Panc1 (cell line): ENCODE measurements around the gene SPOCK1. TPM values are rescaled to one million over a fixed set of nuclear protein-coding genes. Genes with fewer than 3 reads are reported as not detected.

Experiments
- ATAC-seq: fragments of 200-7000 bp; cut with Tn5 transposase; 2 replicates; pipeline ENCODE4 v1.9.1; 2020; ENCODE audit warnings: mild to moderate bottlenecking, moderate library complexity
- BruUV-seq: library from RNA; stranded (reverse); fragments of 400-500 nt; replicated peaks from 2 replicates; lab custom pipeline; 2021; lab: Mats Ljungman, UMichigan
- CTCF ChIA-PET: fragments of 300-600 bp; sonication (Branson Sonifier 250); formaldehyde crosslinking; loops from one replicate; lab custom pipeline; 2022; ENCODE audit warnings: antibody characterized with exemption; lab: Charles Lee
- POLR2A ChIA-PET: fragments of 300-600 bp; sonication (Branson Sonifier 250); formaldehyde crosslinking; loops from one replicate; lab custom pipeline; 2022; ENCODE audit warnings: antibody characterized with exemption; lab: Charles Lee
- DNase-seq: peaks from one replicate; pipeline ENCODE4 v3.0.0-alpha.2; 2010; ENCODE audit warnings: low read depth, low spot score
- H3K27ac ChIP-seq: 2 replicates; pipeline ENCODE4 v1.5.1; 2011; ENCODE audit warnings: mild to moderate bottlenecking, low read length, inconsistent platforms
- H3K27me3 ChIP-seq: fragments of 200-500 bp; sonication (Bioruptor generic); 2 replicates; pipeline ENCODE4 v1.6.0; 2014; ENCODE audit warnings: low read length, inconsistent platforms; ENCODE audit not compliant: control insufficient read depth, insufficient read depth
- H3K36me3 ChIP-seq: fragments of 200-500 bp; sonication (Bioruptor generic); 2 replicates; pipeline ENCODE4 v1.5.1; 2014; ENCODE audit warnings: inconsistent platforms, mild to moderate bottlenecking, low read length, moderate library complexity; ENCODE audit not compliant: control insufficient read depth, insufficient read depth
- H3K4me1 ChIP-seq: 2 replicates; pipeline ENCODE4 v1.5.1; 2011; ENCODE audit warnings: inconsistent platforms, mild to moderate bottlenecking, low read length, moderate library complexity; ENCODE audit not compliant: control insufficient read depth, insufficient read depth
- H3K4me3 ChIP-seq, 2 experiments: 2 replicates each; pipeline ENCODE4 v1.5.1; 2011 to 2012; ENCODE audit warnings: low read depth in 2 of 2, low read length in 2 of 2, mild to moderate bottlenecking in 2 of 2, inconsistent platforms in 1 of 2, moderate library complexity in 1 of 2
- H3K9me3 ChIP-seq: fragments of 200-500 bp; sonication (Bioruptor generic); 2 replicates; pipeline ENCODE4 v1.5.1; 2014; ENCODE audit warnings: low read depth, mild to moderate bottlenecking, inconsistent platforms, low read length, moderate library complexity; ENCODE audit not compliant: control insufficient read depth, insufficient read depth
- POLR2AphosphoS5 ChIP-seq: IDR thresholded peaks from 2 replicates; pipeline ENCODE4 v1.6.1; 2012; ENCODE audit warnings: mild to moderate bottlenecking, low read depth, low read length, moderate library complexity
- SIN3A ChIP-seq: IDR thresholded peaks from 2 replicates; pipeline ENCODE4 v1.6.1; 2012; ENCODE audit warnings: low read depth, mild to moderate bottlenecking, low read length, moderate library complexity, borderline replicate concordance; ENCODE audit not compliant: insufficient read depth
- TCF7L2 ChIP-seq: IDR thresholded peaks from 2 replicates; pipeline ENCODE4 v1.6.1; 2011; ENCODE audit warnings: mild to moderate bottlenecking, low read depth, low read length, inconsistent platforms
- in situ Hi-C: cut with HindIII; loops from 2 replicates; pipeline ENCODE4 v1.10.0; 2016; ENCODE audit warnings: low sequenced_read_pairs, low pct_unique_long_range_greater_than_20kb
- intact Hi-C: fragments of 100-400 bp; cut with micrococcal nuclease; formaldehyde crosslinking; loops from one replicate; pipeline ENCODE4 v1.10.0; 2022; ENCODE audit not compliant: unreplicated experiment
- total RNA-seq: library from RNA; stranded (reverse); gene quantifications from one replicate; pipeline ENCODE4 v1.2.1, GENCODE V29; 2021; ENCODE audit not compliant: unreplicated experiment
- TF ChIP-seq, protein P1 (sequence below): fragments of 450-650 bp; IDR thresholded peaks from 2 replicates; pipeline ENCODE4 v1.5.1; 2017; ENCODE audit warnings: mild to moderate bottlenecking
- TF ChIP-seq, protein P2 (sequence below), 2 experiments: IDR thresholded peaks; 2 replicates each; pipeline ENCODE4 v1.6.1; 2011 to 2012; ENCODE audit warnings: low read depth in 2 of 2, control low read depth in 1 of 2, low read length in 1 of 2, mild to moderate bottlenecking in 1 of 2, moderate library complexity in 1 of 2; ENCODE audit not compliant: insufficient read depth in 1 of 2

The SPOCK1 gene
- total RNA-seq, 1 experiment from 2014 or later: 15.6 TPM

DNA sequence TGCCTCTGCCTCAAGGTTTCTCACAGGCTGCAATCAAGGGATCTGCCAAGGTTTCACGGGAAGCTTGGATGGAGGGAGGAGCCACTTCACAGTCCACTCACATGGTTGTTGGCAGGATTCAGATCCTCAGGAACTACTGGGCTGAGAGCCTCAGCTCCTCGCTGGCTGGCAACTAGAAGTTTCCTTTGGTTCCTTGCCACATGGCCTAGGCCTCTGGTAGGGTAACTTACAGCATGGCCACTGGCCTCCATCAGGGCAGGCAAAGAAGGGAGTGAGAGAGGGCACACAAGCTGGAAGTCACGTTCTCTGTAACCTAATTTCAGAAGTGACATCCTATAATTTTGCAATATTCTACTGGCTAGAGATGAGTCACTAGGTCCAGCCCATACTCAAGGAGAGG, 32.2 kb downstream of the SPOCK1 start:
- no peak for ATAC-seq
- BruUV-seq: no TSS peak
- H3K27ac ChIP-seq: no peak overlapping the region

DNA sequence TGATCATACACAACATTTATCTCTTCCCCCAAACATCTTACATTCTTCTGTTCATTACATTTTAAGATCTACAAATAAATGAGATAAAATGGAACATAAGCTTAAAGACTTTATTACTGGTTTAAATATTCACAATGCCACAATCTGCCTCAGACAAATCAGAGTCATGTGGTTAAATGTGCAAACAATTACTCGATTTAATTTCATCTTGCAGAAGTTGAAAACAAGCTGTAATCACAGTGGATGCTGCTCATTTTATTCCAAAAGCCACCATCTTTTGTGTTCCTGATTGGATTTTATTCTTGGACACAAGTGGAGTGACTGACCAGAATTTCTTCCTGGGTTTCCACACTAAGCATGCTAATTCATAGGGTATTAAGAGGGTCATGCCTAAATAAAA, 33.2 kb downstream of the SPOCK1 start:
- ChIA-PET CTCF (no interaction called here), POLR2A (interaction anchor here (0.6 kb wide), 1 partner anchor 43 kb away, joined by 9 read pairs; no protein-coding TSS in a partner anchor)
- no peaks in the 10 kb centered on the region for H3K4me1 ChIP-seq
- no peak overlapping the region for H3K4me3 ChIP-seq
- ATAC-seq: no peak
- BruUV-seq: no TSS peak
- in situ Hi-C loops (no loop called here), intact Hi-C loops (no loop called here)
- no peak for DNase-seq
- H3K36me3 ChIP-seq: no peaks in the 10 kb centered on the region
- H3K27me3 ChIP-seq: no peaks in the 10 kb centered on the region
- H3K9me3 ChIP-seq: no peaks in the 10 kb centered on the region
- no peak for TF ChIP-seq SIN3A
- TF ChIP-seq TCF7L2: no peak
- no peak for TF ChIP-seq POLR2AphosphoS5
- TF ChIP-seq, protein P1, sequence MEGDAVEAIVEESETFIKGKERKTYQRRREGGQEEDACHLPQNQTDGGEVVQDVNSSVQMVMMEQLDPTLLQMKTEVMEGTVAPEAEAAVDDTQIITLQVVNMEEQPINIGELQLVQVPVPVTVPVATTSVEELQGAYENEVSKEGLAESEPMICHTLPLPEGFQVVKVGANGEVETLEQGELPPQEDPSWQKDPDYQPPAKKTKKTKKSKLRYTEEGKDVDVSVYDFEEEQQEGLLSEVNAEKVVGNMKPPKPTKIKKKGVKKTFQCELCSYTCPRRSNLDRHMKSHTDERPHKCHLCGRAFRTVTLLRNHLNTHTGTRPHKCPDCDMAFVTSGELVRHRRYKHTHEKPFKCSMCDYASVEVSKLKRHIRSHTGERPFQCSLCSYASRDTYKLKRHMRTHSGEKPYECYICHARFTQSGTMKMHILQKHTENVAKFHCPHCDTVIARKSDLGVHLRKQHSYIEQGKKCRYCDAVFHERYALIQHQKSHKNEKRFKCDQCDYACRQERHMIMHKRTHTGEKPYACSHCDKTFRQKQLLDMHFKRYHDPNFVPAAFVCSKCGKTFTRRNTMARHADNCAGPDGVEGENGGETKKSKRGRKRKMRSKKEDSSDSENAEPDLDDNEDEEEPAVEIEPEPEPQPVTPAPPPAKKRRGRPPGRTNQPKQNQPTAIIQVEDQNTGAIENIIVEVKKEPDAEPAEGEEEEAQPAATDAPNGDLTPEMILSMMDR: no peak
- TF ChIP-seq, protein P2, sequence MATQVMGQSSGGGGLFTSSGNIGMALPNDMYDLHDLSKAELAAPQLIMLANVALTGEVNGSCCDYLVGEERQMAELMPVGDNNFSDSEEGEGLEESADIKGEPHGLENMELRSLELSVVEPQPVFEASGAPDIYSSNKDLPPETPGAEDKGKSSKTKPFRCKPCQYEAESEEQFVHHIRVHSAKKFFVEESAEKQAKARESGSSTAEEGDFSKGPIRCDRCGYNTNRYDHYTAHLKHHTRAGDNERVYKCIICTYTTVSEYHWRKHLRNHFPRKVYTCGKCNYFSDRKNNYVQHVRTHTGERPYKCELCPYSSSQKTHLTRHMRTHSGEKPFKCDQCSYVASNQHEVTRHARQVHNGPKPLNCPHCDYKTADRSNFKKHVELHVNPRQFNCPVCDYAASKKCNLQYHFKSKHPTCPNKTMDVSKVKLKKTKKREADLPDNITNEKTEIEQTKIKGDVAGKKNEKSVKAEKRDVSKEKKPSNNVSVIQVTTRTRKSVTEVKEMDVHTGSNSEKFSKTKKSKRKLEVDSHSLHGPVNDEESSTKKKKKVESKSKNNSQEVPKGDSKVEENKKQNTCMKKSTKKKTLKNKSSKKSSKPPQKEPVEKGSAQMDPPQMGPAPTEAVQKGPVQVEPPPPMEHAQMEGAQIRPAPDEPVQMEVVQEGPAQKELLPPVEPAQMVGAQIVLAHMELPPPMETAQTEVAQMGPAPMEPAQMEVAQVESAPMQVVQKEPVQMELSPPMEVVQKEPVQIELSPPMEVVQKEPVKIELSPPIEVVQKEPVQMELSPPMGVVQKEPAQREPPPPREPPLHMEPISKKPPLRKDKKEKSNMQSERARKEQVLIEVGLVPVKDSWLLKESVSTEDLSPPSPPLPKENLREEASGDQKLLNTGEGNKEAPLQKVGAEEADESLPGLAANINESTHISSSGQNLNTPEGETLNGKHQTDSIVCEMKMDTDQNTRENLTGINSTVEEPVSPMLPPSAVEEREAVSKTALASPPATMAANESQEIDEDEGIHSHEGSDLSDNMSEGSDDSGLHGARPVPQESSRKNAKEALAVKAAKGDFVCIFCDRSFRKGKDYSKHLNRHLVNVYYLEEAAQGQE (IDR thresholded peaks at IDR 0.05; ENCODE audit: insufficient read depth in 1 of 2, low read depth in 2 of 2, low read length in 1 of 2): no peak
- no peak overlapping the region for H3K27ac ChIP-seq

More for the DNA sequence above, 32.2 kb downstream of the SPOCK1 start:
- H3K4me1 ChIP-seq: no peaks in the 10 kb centered on the region
- no peaks in the 10 kb centered on the region for H3K9me3 ChIP-seq
- H3K27me3 ChIP-seq: no peaks in the 10 kb centered on the region
- TF ChIP-seq, protein P1: no peak
- no peak for TF ChIP-seq SIN3A
- TF ChIP-seq POLR2AphosphoS5: no peak
- in situ Hi-C loops (no loop called here), intact Hi-C loops (no loop called here)
- ChIA-PET POLR2A (no interaction called here), CTCF (no interaction called here)
- no peak for DNase-seq
- no peak overlapping the region for H3K4me3 ChIP-seq
- no peaks in the 10 kb centered on the region for H3K36me3 ChIP-seq
